GM13976 (cell line): ENCODE measurements around the gene C1orf210.

Source experiments
- DNase-seq: peaks from one replicate; pipeline ENCODE4 v3.0.0; 2012; ENCODE audit warnings: low spot score
- CTCF ChIP-seq: IDR thresholded peaks from 2 replicates; pipeline ENCODE4 v1.5.1; 2012; ENCODE audit warnings: borderline replicate concordance, mild to moderate bottlenecking; ENCODE audit not compliant: insufficient read depth; ENCODE audit errors: extremely low read depth, missing control alignments, control extremely low read depth
- in situ Hi-C: fragments of 300-500 bp; cut with MboI; formaldehyde crosslinking; loops from one replicate; pipeline ENCODE4 v1.12.0; 2022; ENCODE audit warnings: low sequenced_read_pairs, mixed read lengths, inconsistent platforms; ENCODE audit not compliant: unreplicated experiment

C1orf210 gene

GRCh38 chr1:43279666-43280065 is 5.7 kb downstream of the C1orf210 start:
- no peak for DNase-seq
- no peak for TF ChIP-seq CTCF
- in situ Hi-C loops, result no loop called here

GRCh38 chr1:43279161-43279560 is 6.2 kb downstream of the C1orf210 start:
- TF ChIP-seq CTCF, result no peak
- in situ Hi-C loops, result no loop called here
- no peak for DNase-seq

GRCh38 chr1:43277116-43277876 is 8.1 kb downstream of the C1orf210 start:
- no peak for DNase-seq
- in situ Hi-C loops, result no loop called here
- no peak for TF ChIP-seq CTCF

GRCh38 chr1:43276673-43277072 is 8.7 kb downstream of the C1orf210 start:
- no peak for DNase-seq
- no peak for TF ChIP-seq CTCF
- in situ Hi-C loops, result no loop called here

- DNase-seq, result no peak
- in situ Hi-C loops, result no loop called here
- no peak for TF ChIP-seq CTCF
Observed at GRCh38 chr1:43275826-43276620, 9.4 kb downstream of the C1orf210 start.

- in situ Hi-C loops, result no loop called here
- TF ChIP-seq CTCF, result no peak
- DNase-seq, result no peak
Observed at GRCh38 chr1:43274804-43275180, 10.6 kb downstream of the C1orf210 start.
